Measurements from ENCODE around the gene SLC25A12.

GRCh38 chr2:171787333-171788072 lies 106.5 kb downstream of the SLC25A12 start:
- TF ChIP-seq CTCF (IDR thresholded peaks at IDR 0.05; ENCODE audit: borderline replicate concordance, extremely low read depth, low read length, poor library complexity, severe bottlenecking) (no peak), EZH2 (IDR thresholded peaks at IDR 0.05; ENCODE audit: borderline replicate concordance, low read depth, low read length, severe bottlenecking) (no peak)

Measured in DND-41 (cell line).